Gastroesophageal sphincter (tissue), 4 donors: ENCODE measurements around the gene PATJ. TPM values are rescaled to one million over a fixed set of nuclear protein-coding genes. Genes with fewer than 3 reads are reported as not detected.

ENCODE experiments used
- ATAC-seq: fragments of 150-250 bp; one replicate; pipeline ENCODE4 v1.9.1; 2016; ENCODE audit warnings: mild to moderate bottlenecking, moderate library complexity
- H3K27ac ChIP-seq, 4 donors: fragments of 200-600 bp; sonication (generic) in 3 of 4; 1 replicate in 3 of 4; 2 replicates in 1 of 4; pipeline ENCODE4 v1.5.1; 2016 to 2019
- H3K27me3 ChIP-seq: fragments of 200-600 bp; sonication (generic); one replicate; pipeline ENCODE4 v1.5.1; 2019
- H3K36me3 ChIP-seq, 2 donors: fragments of 200-600 bp; sonication (generic); one replicate each; pipeline ENCODE4 v1.5.1; 2019; ENCODE audit warnings: control low read depth in 1 of 2
- H3K4me1 ChIP-seq, 3 donors: fragments of 200-600 bp; sonication (generic); 1 replicate in 2 of 3; 2 replicates in 1 of 3; pipeline ENCODE4 v1.5.1; 2016 to 2019; ENCODE audit warnings: control low read depth in 2 of 3
- H3K4me3 ChIP-seq, 2 donors: fragments of 200-600 bp; sonication (generic); one replicate each; pipeline ENCODE4 v1.5.1; 2019; ENCODE audit warnings: mild to moderate bottlenecking in 1 of 2, moderate library complexity in 1 of 2
- H3K9me3 ChIP-seq, 3 donors: fragments of 200-600 bp; sonication (generic); one replicate each; pipeline ENCODE4 v1.5.1; 2017 to 2019; ENCODE audit warnings: control low read depth in 2 of 3
- EP300 ChIP-seq: sonication (generic); formaldehyde crosslinking; IDR thresholded peaks from one replicate; pipeline ENCODE4 v1.6.1; 2017; ENCODE audit warnings: antibody characterized with exemption, mild to moderate bottlenecking
- POLR2A ChIP-seq, 2 donors: fragments of 450-650 bp; IDR thresholded peaks; one replicate each; pipeline ENCODE4 v1.6.1; 2017; ENCODE audit warnings: antibody characterized with exemption in 2 of 2, mild to moderate bottlenecking in 2 of 2, moderate library complexity in 1 of 2
- POLR2AphosphoS5 ChIP-seq: sonication (generic); formaldehyde crosslinking; IDR thresholded peaks from one replicate; pipeline ENCODE4 v1.6.1; 2017; ENCODE audit warnings: antibody characterized with exemption
- WGBS, 2 donors: methylation state at CpG; one replicate each; pipeline ENCODE4 v1.1.5; 2018; ENCODE audit warnings: low coverage in 1 of 2; 5-methylcytosine and 5-hydroxymethylcytosine counted together
- total RNA-seq, 4 donors: library from RNA; depleted of rRNA; stranded (reverse); fragments of >200 nt; gene quantifications; one replicate each; pipeline ENCODE4 v1.1.0, GENCODE V29; 2016
- TF ChIP-seq, protein P1 (sequence below), 4 experiments: fragments of 200-600 bp in 2 of 4; fragments of 450-650 bp in 2 of 4; sonication (generic) in 1 of 4; IDR thresholded peaks; one replicate each; pipeline ENCODE4 v1.5.1; 2017 to 2019; ENCODE audit warnings: antibody characterized with exemption in 4 of 4, mild to moderate bottlenecking in 2 of 4, moderate library complexity in 2 of 4

The PATJ gene
- total RNA-seq, 4 donors from 2014 or later, result 34.8 to 59.0 (median 37.1) TPM

DNA sequence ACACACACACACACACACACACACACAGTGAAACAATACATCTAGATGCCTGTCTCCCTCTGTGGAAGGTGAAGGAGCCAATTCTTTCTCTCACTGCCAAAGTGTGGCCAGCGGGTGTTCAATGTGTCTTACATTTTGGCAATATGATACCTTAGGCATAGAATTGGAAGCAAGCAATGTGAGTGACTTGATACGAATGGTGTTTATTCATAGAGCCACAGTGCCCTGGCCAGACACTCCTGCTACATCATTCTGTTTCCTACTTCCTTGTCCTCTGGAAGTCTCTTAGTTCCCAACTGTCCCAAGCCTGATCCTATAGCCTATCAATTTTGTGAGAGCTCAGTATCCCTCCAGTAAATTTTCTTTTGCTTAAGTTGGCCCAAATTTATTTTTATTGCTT is 282.4 kb downstream of the PATJ start:
- WGBS, 2 donors, result 84 to 100% methylated on average over 2 of the region's 2 CpGs
- peaks cover 0 to 9% (median 0%) of the 10 kb centered on the region in 3 donors for H3K9me3 ChIP-seq
- H3K36me3 ChIP-seq, result peaks cover 0 to 8% of the 10 kb centered on the region in 2 donors
- no peak for ATAC-seq
- H3K4me3 ChIP-seq, result no peak overlapping the region
- no peaks in the 10 kb centered on the region for H3K27me3 ChIP-seq
- TF ChIP-seq EP300 (no peak), POLR2AphosphoS5 (no peak), POLR2A (IDR thresholded peaks at IDR 0.05) (no peak)
- H3K4me1 ChIP-seq, result no peaks in the 10 kb centered on the region
- no peak overlapping the region for H3K27ac ChIP-seq

DNA sequence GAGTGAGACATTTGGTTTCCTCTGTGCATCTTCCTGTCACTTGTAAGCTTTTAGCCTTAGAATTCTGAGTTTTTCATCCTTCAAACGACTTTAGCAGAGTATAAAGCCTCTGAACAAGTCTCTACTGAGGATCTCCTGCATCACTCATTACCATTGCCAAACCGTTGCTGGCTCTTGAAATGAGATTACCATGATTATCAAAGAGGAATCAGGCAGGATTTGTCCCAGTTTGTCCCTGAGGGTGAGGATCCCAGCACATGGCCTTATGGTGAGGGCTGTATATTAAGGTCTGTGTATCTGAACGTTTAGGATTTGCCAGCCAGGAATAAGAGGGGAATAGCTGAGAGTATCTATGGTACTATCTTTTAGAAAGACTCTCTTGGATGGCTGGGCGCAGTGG is 282.9 kb downstream of the PATJ start:
- Histone ChIP-seq H3K27me3 (no peaks in the 10 kb centered on the region), H3K9me3 (peaks cover 0 to 9% (median 0%) of the 10 kb centered on the region in 3 donors), H3K4me3 (no peak overlapping the region), H3K4me1 (no peaks in the 10 kb centered on the region), H3K27ac (no peak overlapping the region), H3K36me3 (peaks cover 0 to 8% of the 10 kb centered on the region in 2 donors)
- TF ChIP-seq POLR2A (IDR thresholded peaks at IDR 0.05), result no peak
- WGBS, 2 donors, result 65 to 69% methylated on average over 3 to 4 of the region's 4 CpGs
- ATAC-seq, result no peak

DNA sequence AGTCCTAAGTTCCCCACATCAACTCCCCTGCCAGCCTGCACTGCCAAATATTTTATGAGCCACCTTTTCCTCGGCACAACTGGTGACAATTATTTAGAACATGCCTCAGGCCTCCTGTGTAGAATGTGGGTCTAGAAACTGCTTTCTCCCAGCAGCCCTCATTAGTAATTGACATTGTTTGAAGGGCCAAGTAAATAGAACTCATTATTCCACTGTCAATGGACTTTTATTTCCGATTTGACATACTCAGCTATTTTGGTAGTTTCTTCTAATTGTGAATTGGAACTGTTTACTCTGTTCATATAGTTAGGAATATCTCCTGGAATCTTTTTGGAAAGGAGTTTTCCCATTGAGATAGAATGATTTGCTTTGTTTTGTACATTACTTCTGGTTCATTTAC is 283.6 kb downstream of the PATJ start:
- peaks cover 0 to 8% of the 10 kb centered on the region in 2 donors for H3K36me3 ChIP-seq
- WGBS, 2 donors, result 70 to 91% methylated on average over 2 of the region's 2 CpGs
- H3K9me3 ChIP-seq, result peaks cover 0 to 9% (median 0%) of the 10 kb centered on the region in 3 donors
- no peak overlapping the region for H3K27ac ChIP-seq
- no peak overlapping the region for H3K4me3 ChIP-seq
- no peak for TF ChIP-seq POLR2AphosphoS5
- TF ChIP-seq, protein P1, sequence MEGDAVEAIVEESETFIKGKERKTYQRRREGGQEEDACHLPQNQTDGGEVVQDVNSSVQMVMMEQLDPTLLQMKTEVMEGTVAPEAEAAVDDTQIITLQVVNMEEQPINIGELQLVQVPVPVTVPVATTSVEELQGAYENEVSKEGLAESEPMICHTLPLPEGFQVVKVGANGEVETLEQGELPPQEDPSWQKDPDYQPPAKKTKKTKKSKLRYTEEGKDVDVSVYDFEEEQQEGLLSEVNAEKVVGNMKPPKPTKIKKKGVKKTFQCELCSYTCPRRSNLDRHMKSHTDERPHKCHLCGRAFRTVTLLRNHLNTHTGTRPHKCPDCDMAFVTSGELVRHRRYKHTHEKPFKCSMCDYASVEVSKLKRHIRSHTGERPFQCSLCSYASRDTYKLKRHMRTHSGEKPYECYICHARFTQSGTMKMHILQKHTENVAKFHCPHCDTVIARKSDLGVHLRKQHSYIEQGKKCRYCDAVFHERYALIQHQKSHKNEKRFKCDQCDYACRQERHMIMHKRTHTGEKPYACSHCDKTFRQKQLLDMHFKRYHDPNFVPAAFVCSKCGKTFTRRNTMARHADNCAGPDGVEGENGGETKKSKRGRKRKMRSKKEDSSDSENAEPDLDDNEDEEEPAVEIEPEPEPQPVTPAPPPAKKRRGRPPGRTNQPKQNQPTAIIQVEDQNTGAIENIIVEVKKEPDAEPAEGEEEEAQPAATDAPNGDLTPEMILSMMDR (IDR thresholded peaks at IDR 0.05), result no peak
- TF ChIP-seq EP300, result no peak
- no peak for TF ChIP-seq POLR2A (IDR thresholded peaks at IDR 0.05)
- H3K27me3 ChIP-seq, result no peaks in the 10 kb centered on the region
- no peaks in the 10 kb centered on the region for H3K4me1 ChIP-seq
- ATAC-seq, result no peak

DNA sequence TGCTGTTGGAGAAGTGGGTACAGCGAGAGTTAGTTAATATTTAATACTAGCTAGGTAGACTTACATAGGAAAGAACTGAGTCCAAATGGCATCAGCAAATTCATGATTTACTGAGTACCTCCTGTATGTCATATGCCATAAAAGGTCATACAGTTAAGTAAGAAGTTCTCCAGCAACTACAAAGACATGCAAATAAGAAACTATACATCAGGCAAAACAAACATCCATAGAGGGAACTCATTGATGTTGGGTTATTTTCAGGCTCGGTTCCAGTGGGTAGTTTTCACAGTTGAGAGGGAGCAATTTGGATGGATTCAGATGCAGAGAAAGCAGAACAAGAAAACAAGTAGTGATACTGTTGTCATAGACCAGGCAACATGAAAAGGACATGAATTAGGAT is 287.4 kb downstream of the PATJ start:
- Histone ChIP-seq H3K4me3 (no peak overlapping the region), H3K27ac (no peak overlapping the region), H3K9me3 (peaks cover 0 to 9% (median 0%) of the 10 kb centered on the region in 3 donors), H3K4me1 (no peaks in the 10 kb centered on the region), H3K36me3 (peaks cover 0 to 8% of the 10 kb centered on the region in 2 donors), H3K27me3 (no peaks in the 10 kb centered on the region)
- ATAC-seq, result no peak
- TF ChIP-seq EP300 (no peak), POLR2AphosphoS5 (no peak), POLR2A (IDR thresholded peaks at IDR 0.05) (no peak)
- TF ChIP-seq, protein P1 (IDR thresholded peaks at IDR 0.05), result no peak
- WGBS, 2 donors, result 62 to 86% methylated on average over 2 of the region's 2 CpGs

DNA sequence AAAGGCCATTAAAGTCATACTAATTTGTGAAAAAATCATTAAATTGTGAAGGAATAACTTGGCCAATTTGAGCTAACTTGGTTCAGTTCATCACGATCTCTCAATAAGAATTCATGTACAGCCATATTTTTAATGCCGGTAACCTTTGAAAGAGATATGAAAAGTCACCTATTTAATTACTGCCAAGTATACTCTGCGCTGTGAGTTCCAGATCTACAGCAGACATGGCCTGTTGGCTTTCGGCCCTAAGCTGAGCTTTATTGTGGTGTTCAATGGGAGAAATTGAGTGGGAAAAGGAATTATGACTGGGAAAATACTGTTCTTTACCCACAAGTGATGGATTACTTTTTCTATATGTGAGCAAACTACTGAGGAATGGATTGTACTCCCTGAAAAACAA is 292.5 kb downstream of the PATJ start:
- Histone ChIP-seq H3K27me3 (no peaks in the 10 kb centered on the region), H3K9me3 (no peaks in the 10 kb centered on the region), H3K4me1 (no peaks in the 10 kb centered on the region), H3K27ac (no peak overlapping the region), H3K4me3 (no peak overlapping the region), H3K36me3 (no peaks in the 10 kb centered on the region)
- no peak for ATAC-seq
- WGBS, 2 donors, result 69 to 71% methylated on average over 4 of the region's 4 CpGs
- TF ChIP-seq EP300 (no peak), POLR2A (IDR thresholded peaks at IDR 0.05) (no peak), POLR2AphosphoS5 (no peak)
- TF ChIP-seq, protein P1 (IDR thresholded peaks at IDR 0.05), result no peak

DNA sequence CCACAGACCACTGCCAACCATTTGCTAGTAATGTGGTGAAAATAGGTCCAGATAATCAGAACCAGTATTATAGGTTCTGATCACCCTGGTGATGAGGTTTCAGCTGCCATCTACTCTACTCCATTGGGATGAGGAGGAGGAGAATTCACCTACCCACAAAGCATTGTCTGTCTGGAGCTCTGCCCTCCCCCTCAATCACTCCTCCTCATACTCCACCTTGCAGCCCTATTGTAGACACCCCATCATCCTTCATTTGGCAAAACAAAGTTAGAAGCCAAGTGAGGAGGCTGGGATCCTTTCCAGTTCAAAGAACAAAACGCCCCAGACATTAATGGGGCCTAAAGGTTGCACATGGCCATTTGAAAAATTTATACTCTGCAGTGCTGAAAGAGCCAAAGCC is 295.0 kb downstream of the PATJ start:
- H3K9me3 ChIP-seq, result no peaks in the 10 kb centered on the region
- WGBS, 2 donors, result 25 to 80% methylated on average over 1 of the region's 1 CpG

More for the DNA sequence above, 295.0 kb downstream of the PATJ start:
- H3K4me1 ChIP-seq, result no peaks in the 10 kb centered on the region
- no peak overlapping the region for H3K27ac ChIP-seq
- TF ChIP-seq POLR2A (IDR thresholded peaks at IDR 0.05), result no peak
- no peak for TF ChIP-seq EP300
- no peak for TF ChIP-seq POLR2AphosphoS5
- TF ChIP-seq, protein P1 (IDR thresholded peaks at IDR 0.05), result no peak
- H3K36me3 ChIP-seq, result no peaks in the 10 kb centered on the region
- no peaks in the 10 kb centered on the region for H3K27me3 ChIP-seq
- ATAC-seq, result no peak
- H3K4me3 ChIP-seq, result no peak overlapping the region
